DMS153 treated with DMSO at 0.1 percent for 48 hours (cell line): ENCODE measurements around the gene VIPR2.

ENCODE experiments used
- DNase-seq: peaks from one replicate; lab custom pipeline; 2025; ENCODE audit not compliant: unreplicated experiment; lab: John Stamatoyannopoulos, UW

Gene VIPR2

GRCh38 chr7:159121476-159121875, 23.2 kb downstream of the VIPR2 start:
- DNase-seq = no peak

DNA sequence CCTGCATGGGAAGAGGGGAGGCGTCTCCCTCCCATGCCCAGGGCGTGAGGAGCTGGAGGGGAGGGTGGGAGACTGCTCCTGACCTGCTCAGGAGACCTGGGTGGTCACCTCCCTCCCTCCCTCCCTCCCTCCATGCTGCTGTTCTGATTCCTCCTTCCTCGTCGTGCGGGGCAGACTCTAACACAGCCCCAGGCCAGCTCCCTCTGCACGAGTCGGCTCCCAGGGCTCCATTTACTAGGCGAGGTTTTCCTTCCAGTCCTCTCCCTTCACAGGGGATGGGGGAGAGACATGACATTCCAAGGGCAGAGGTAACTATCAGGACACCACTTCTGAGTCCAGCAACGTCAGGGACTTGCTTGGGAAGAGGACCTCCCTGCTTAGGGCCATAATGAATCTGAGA, 23.6 kb downstream of the VIPR2 start:
- DNase-seq = no peak

- DNase-seq = no peak
Observed at GRCh38 chr7:159120540-159120919, 24.1 kb downstream of the VIPR2 start.

DNA sequence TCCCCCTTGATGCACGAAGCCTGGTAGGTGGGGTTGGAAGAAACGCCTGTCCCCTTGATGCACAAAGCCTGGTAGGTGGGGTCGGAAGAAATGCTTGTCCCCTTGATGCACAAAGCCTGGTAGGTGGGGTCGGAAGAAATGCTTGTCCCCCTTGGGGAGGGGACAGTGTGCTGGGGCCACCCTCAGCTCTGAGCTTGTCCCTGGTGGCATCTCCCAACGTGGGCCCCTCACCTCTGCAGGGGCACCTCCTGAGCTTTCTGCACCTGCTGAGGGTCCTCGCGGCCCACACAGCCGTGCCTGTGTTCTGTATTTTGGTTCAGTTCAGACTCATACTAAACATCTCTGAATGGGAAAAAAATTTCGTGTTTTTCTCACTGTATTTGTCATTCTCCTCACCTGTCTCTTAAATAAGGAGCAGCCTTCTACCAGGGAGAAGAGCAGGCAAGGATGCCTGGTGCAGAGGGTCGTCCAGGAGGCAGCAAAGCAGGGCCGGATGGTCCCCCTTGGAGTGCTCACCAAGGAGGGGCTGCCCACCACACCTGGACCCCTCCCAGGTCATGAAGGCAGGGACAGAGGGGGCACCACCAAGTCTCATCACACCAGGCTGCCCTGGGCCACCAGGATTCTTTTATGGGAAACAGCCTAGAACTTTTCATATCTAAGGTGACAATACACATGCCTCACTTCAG, 24.7 kb downstream of the VIPR2 start:
- DNase-seq = no peak

- no peak for DNase-seq
Observed at GRCh38 chr7:159119026-159119741, 25.5 kb downstream of the VIPR2 start.

DNA sequence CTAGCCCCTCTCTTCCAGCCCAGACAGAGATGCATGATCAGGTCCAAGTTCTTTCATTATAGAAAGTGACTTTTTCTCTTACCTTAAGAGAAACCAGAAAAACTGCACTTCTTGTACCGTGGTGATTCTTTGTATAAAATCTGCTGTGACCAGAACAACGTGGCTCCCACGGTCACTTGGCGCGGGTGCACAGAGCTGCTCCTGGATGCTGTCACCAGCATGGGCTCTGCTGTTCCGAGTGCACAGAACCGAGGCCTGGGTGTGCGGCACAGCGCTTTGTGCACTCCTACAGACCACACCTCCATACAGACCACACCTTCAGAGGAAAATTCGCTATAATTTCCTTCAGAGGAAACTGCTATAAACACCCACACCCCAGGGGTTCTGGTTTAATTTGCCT, 26.0 kb downstream of the VIPR2 start:
- DNase-seq = no peak

DNA sequence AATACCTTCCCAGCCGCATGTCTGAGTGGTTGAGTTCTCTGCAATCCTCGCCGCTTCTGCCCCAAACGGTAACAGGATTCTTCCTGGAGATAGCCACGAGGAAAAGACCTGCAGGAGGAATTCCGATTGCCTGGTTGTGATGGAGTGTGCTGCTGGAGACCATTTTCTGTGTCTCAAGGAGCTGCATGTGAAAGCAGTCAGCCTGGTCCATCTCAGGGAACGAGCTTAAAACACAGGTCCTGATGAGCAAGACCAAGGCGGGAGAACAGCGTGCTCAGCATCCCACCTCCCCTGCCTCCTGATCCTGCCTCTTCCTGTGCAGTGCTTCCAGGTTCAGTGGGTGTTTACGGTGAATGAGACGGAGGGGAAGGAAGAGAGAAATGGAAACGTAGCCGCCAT, 26.5 kb downstream of the VIPR2 start:
- DNase-seq = no peak

GRCh38 chr7:159117366-159118196, 27.1 kb downstream of the VIPR2 start:
- DNase-seq = no peak

DNA sequence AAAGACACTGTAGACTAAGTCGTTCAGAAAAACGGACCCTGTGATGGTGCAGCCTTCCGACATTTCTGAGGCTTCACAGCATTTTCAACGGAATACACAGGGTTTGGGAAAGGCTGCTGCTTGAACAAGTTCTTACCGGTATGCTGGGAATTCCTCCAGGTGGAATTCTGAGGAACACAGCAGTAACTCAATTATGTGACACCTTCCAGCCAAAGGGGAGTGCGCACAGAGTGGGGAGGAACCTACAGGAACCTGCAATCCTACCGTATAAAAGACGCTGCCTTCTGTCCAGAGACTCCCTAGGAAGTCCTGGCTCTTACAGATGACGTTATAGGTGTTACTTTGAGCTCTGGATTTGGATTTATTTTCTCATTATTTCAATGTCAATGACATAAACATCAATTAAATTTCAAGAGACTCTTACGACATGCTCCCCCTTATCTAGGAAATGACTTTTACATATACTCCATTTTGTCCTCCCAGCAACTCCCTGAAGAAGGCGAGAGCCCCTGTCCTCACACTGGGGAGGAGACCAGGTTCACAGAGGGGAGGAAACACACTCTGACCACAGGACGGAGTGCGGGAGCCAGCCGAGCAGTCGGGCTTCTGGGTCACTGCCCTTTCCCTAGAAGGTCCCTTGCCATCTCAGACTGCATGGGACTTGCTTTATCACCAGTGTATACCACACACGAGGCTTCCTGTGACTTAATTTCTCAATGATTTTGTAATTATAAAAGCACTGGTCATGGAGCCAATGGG, 27.9 kb downstream of the VIPR2 start:
- no peak for DNase-seq

GRCh38 chr7:159115601-159116501, 28.8 kb downstream of the VIPR2 start:
- no peak for DNase-seq

DNA sequence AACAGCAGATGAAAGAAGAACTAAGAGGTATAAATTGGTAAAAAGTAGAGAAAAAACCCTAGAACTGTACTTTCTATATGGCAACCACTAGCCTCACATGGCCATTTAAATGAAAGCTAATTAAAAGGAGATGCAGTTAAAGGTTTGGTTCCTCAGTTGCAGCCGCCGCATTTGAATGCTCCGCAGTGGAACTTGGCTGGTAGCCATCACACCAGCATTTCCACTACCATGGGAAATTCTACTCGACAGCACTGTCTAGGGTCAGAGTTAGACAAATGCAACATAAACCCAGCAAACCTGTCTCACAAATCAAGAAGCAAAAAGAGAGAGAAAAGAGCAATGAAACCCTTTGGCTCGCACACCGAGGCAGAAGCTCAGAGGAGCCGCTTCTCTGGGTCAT, 29.7 kb downstream of the VIPR2 start:
- no peak for DNase-seq

- no peak for DNase-seq
Observed at GRCh38 chr7:159114096-159114495, 30.6 kb downstream of the VIPR2 start.

DNA sequence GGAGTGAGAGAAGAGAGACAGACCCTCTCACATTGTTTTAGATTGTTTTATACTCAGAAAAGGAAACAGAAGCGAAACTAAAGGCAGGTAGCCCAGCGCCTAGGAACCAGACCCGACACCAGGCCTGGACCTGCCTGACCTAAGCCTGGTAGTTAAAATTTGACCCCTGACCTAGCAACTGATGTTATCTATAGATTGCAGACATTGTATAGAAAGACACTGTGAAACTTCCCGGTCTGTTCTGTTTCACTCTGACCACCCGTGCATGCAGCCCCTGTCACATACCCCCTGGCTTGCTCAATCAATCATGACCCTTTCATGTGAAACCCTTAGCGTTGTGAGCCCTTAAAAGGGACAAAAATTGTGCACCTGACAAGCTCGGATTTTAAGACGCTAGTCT, 31.6 kb downstream of the VIPR2 start:
- no peak for DNase-seq

- DNase-seq = no peak
Observed at GRCh38 chr7:159112136-159113011, 32.3 kb downstream of the VIPR2 start.

GRCh38 chr7:159109653-159110035, 35.0 kb downstream of the VIPR2 start:
- DNase-seq = no peak

DNA sequence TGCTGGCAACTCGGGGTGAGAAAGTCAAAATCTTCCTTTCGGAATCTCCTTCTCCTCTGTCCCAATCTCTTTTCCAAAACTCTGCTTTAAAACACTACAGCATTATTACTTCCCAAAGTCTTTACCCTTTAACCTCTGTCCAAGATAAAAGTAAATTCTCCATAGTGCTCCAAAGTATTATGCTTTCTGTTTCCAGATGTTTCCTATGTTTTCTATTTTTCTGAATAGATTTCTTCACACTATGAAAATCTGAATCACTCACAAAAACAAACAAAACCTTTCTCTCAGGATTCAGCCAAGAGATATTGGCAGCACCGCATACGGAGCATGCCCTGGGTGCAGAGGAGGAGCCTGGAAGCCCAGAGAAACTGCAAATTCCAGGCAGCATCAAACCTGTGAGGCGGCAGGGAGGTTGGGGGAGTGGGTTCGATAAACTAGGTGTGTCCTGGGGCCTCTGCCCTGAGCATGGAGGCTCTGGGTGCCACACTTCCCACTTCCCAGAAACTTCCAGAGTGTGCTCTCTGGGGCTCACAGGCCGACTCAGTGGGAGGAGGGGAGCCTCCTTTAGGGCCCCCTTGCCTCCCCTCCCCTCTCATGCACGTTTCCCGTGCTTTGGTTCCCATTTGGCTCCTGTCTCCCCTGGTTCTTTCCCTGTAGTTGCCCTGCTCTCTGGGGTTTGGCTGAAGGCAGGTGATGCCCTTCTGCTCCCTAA, 35.6 kb downstream of the VIPR2 start:
- DNase-seq = no peak

DNA sequence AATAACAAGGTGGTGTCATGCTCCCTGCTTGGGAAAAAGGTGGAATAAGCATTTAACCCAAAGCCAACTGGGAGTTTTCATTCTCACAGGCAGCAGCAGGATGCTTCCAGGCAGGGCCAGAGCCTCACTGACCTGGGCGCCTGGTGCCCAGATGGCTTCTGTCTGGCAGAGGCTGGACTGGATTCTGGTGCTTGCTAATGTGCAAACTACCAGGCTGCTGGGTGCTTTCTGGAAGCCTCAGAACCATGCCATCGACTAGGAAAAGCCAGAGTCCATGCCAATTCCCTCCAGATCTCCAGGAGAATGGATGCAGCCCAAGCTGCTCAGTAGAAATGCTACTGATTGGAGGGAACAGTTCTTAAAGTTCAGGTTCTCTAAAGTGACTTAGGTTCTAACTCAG, 36.2 kb downstream of the VIPR2 start:
- no peak for DNase-seq

DNA sequence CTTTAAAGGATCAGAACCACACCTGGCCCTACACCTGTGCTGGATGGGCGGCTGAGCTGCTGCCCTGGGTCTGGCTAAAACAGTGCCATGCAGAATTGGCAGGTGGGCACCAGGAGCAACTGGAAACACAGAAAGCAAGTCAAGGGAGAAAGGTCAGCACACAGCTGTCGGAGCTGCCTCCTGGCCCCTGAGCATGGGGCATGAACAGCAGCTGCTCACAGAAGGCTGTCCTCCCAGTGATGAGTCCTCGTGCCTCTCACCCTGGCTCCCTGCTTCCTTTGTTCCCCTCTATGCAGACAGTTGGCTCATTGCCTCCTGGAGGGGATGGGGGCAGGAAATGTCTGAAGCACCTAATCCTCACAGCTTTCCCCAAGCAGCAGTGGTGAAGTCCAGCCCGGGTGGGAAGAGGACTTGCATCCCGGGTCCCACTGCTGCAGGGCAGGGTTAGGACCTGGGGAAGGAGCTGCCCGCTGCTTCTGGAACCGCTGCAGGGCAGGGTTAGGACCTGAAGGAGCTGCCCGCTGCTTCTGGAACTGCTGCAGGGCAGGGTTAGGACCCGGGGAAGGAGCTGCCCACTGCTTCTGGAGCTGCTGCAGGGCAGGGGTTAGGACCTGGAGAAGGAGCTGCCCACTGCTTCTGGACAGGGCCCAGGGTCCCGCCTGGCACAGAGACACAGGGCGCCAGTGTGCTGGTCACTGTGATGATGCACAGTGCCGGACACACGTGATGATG, 37.3 kb downstream of the VIPR2 start:
- DNase-seq = no peak
